Type B pancreatic cell (in vitro differentiated cells): ENCODE measurements around the gene HSD17B14. TPM values are rescaled to one million over a fixed set of nuclear protein-coding genes. Genes with fewer than 3 reads are reported as not detected.
A peak's percentile ranks its signal among the peaks of the same experiment; 100 is the strongest.
"Not testable (repeated sequence)": the region's sequence is repeated elsewhere in the genome, so short reads cannot be mapped to it uniquely, and the experiment has no call there.

Experiments used
- DNase-seq: peaks from one replicate; pipeline ENCODE4 v3.0.0; 2021; ENCODE audit warnings: mixed read lengths; ENCODE audit not compliant: unreplicated experiment; ENCODE audit errors: extremely low spot score
- H3K27ac Mint-ChIP-seq: 2 replicates; pipeline ENCODE4 v1.8.0; 2021; ENCODE audit warnings: mild to moderate bottlenecking, mixed read lengths
- H3K27me3 Mint-ChIP-seq: 2 replicates; pipeline ENCODE4 v1.8.0; 2021; ENCODE audit warnings: mixed read lengths
- H3K36me3 Mint-ChIP-seq: 2 replicates; pipeline ENCODE4 v1.8.0; 2021; ENCODE audit warnings: mixed read lengths
- H3K4me1 Mint-ChIP-seq: one replicate; pipeline ENCODE4 v1.8.0; 2021; ENCODE audit warnings: mixed read lengths; ENCODE audit not compliant: unreplicated experiment
- H3K4me3 Mint-ChIP-seq: 2 replicates; pipeline ENCODE4 v1.8.0; 2021; ENCODE audit warnings: mild to moderate bottlenecking, mixed read lengths
- H3K9me3 Mint-ChIP-seq: 2 replicates; pipeline ENCODE4 v1.8.0; 2021; ENCODE audit warnings: mixed read lengths
- CTCF ChIP-seq: fragments of 200-600 bp; sonication (generic); conservative IDR thresholded peaks from 2 replicates; pipeline ENCODE4 v1.5.0; 2021; ENCODE audit warnings: antibody characterized with exemption, mild to moderate bottlenecking
- long read RNA-seq: library from polyadenylated mRNA; unstranded; transcript quantifications from one replicate; pipeline ENCODE4 v2.0.0, GENCODE V29; 2020
- total RNA-seq: library from RNA; stranded (reverse); gene quantifications from 2 replicates; pipeline ENCODE4 v1.2.1, GENCODE V29; 2021; ENCODE audit warnings: low replicate concordance

The HSD17B14 gene
- 9.4 and 12.9 TPM in 2 replicates for total RNA-seq
- long read RNA-seq, partial matches to known transcripts: 1 of 3 reads
- long read RNA-seq, other reads (novel, unspliced or antisense): 0 of 3 reads

- H3K9me3 Mint-ChIP-seq: no peaks in the 10 kb centered on the region
- no peaks in the 10 kb centered on the region for H3K27me3 Mint-ChIP-seq
- peak within 1 kb of the TSS; percentile 88 for H3K27ac Mint-ChIP-seq
- peak; percentile 47 for TF ChIP-seq CTCF
- peak; percentile 73 for DNase-seq
- H3K4me1 Mint-ChIP-seq: peaks cover 20% of the 10 kb centered on the region
- peaks cover 4% of the 10 kb centered on the region for H3K36me3 Mint-ChIP-seq
- peak within 1 kb of the TSS; percentile 92 for H3K4me3 Mint-ChIP-seq
Measured at GRCh38 chr19:48836089-48837017, at the start of gene HSD17B14. HSD17B14 (minus strand) TSS chr19:48836491; CDS start chr19:48836411, 80 bp downstream.

- no peak for TF ChIP-seq CTCF
- DNase-seq: no peak
- Mint-ChIP-seq H3K27me3 (no peaks in the 10 kb centered on the region), H3K4me3 (no peak overlapping the region), H3K36me3 (peaks cover under 1% of the 10 kb centered on the region), H3K9me3 (peaks cover 4% of the 10 kb centered on the region), H3K4me1 (no peaks in the 10 kb centered on the region), H3K27ac (no peak overlapping the region)
Measured at GRCh38 chr19:48883726-48884125, 47.4 kb upstream of the HSD17B14 start.

GRCh38 chr19:48881741-48882657, 45.7 kb upstream of the HSD17B14 start:
- no peak for TF ChIP-seq CTCF
- no peak overlapping the region for H3K4me3 Mint-ChIP-seq
- H3K4me1 Mint-ChIP-seq: no peaks in the 10 kb centered on the region
- peaks cover 7% of the 10 kb centered on the region for H3K36me3 Mint-ChIP-seq
- no peaks in the 10 kb centered on the region for H3K27me3 Mint-ChIP-seq
- H3K9me3 Mint-ChIP-seq: peaks cover 4% of the 10 kb centered on the region
- H3K27ac Mint-ChIP-seq: no peak overlapping the region
- DNase-seq: no peak

- H3K27ac Mint-ChIP-seq, DNase-seq, H3K27me3 Mint-ChIP-seq, H3K4me3 Mint-ChIP-seq, H3K9me3 Mint-ChIP-seq: not testable (repeated sequence)
- Mint-ChIP-seq H3K4me1 (peaks cover 12% of the 10 kb centered on the region), H3K36me3 (peaks cover 19% of the 10 kb centered on the region)
Measured at GRCh38 chr19:48879696-48880095, 43.4 kb upstream of the HSD17B14 start.

GRCh38 chr19:48879025-48879637, 42.8 kb upstream of the HSD17B14 start:
- H3K4me3 Mint-ChIP-seq: no peak overlapping the region
- H3K27ac Mint-ChIP-seq: peak overlapping the region; percentile 89
- H3K27me3 Mint-ChIP-seq: no peaks in the 10 kb centered on the region
- DNase-seq: no peak
- no peak for TF ChIP-seq CTCF
- peaks cover 23% of the 10 kb centered on the region for H3K36me3 Mint-ChIP-seq
- peaks cover 16% of the 10 kb centered on the region for H3K4me1 Mint-ChIP-seq
- peaks cover 4% of the 10 kb centered on the region for H3K9me3 Mint-ChIP-seq
